Inferior parietal cortex (tissue), 1 donor: Measurements from ENCODE around the gene ZNF48.
"Not testable (repeated sequence)": the region's sequence is repeated elsewhere in the genome, so short reads cannot be mapped to it uniquely, and the experiment has no call there.

Experiments
- DNase-seq: peaks from one replicate; pipeline ENCODE4 v3.0.0-alpha.2; 2016; ENCODE audit errors: extremely low spot score

The ZNF48 gene

GRCh38 chr16:30378236-30379157 is 16.7 kb upstream of the ZNF48 start:
- peak; percentile 96 for DNase-seq

DNA sequence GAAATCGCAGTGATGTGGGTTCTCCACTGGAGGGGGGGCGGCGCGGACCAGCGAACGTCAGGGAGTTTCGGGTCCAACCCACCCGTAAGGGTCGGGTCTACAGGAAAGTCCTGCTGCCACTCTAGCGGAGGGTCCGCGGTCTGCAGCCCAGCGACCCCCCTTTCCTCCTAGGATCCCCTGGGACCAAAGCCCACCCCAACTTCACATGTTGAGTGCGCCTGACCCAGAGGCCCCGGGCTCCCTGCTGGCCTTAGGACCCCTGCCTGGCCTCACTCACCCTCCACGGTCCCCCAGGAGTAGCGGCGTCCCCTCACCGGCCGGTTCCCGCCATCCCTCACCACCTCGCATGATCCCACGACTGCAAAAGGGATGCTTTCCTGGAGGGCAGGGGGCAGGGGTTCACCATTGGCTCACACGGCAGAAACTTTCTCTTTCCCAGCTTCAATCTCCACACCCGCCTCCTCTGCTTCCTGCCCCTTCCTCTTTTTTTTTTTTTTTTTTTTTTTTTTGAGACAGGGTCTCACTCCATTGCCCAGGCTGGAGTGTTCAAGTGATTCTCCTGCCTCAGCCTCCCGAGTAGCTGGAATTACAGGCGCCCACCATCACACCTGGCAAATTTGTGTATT is 15.9 kb upstream of the ZNF48 start:
- no peak for DNase-seq

DNA sequence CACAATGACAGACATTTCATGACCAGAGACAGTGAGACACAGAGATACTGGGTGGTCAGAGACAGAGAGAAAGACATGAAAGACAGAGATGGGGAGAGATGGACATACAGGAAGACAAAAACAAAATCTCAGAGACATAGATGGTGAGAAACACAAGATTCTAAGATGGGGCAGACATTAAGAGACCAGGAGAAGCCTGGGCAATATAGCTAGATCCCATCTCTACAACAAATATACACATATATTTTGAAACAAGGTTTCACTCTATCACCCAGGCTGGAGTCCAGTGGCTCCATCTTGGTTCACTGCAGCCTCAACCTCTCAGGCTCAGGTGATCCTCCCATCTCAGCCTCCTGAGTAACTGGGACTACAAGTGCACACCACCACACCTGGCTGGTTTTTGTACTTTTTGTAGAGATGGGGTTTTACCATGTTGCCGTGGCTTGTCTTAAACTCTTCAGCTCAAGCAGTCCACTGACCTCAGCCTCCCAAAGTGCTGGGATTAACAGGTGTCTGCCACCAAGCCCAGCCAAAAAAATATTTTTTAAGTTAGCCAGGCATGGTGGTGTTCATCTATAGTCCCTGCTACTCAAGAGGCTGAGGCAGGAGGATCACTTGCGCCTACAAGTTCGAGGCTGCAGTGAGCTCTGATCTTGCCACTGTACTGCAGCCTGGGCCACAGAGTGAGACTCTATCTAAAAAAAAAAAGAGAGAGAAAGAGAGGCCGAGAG is 15.0 kb upstream of the ZNF48 start:
- no peak for DNase-seq

GRCh38 chr16:30380803-30381208 is 14.4 kb upstream of the ZNF48 start:
- no peak for DNase-seq

- DNase-seq = no peak
Measured at GRCh38 chr16:30381291-30382041, 13.8 kb upstream of the ZNF48 start.

DNA sequence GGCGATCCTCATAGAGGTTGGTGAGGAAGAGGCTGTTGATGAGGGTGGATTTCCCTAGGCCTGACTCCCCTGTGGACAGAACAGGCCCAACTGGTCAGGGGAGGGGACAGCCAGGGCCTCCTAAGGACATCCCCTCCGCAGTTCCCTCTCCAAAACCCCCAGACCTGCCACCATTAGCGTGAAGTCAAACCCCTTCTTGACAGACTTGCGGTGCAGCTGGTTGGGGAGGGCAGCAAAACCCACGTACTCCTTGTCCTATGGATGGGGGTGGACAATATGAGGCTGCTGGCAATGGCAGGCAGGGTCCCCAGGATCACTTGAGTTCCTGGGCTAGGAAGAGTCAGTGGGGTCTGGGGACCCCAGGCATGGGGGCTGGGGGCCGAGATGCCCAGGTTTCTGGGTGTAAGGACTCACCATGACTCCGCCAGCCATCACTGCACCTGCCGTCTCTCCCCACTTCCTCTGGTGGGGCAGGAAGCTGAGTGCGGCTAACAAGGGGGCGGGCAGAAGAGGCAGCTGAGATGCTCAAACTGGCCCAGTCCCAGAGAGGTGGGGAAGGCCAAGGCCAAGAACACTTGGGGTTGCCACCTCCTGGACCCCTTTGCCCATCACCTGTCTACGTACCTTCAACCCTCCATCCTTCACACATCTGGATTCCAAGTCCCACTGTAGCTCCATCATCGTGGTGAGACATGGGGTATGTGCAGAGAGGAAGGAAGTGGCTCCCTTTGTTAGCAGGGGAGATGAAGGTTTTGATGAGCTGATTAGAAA is 12.9 kb upstream of the ZNF48 start, which contains the start of gene SEPTIN1:
Gene SEPTIN1 (minus strand): TSS at position 451 of the 771 bp plus-strand sequence. CDS start 19 bp downstream, at position 432.
- no peak for DNase-seq

- DNase-seq = no peak
Measured at GRCh38 chr16:30383521-30383920, 11.7 kb upstream of the ZNF48 start.

GRCh38 chr16:30394592-30395154 is 547 bp upstream of the ZNF48 start:
- no peak for DNase-seq

GRCh38 chr16:30395992-30396585 is 869 bp downstream of the ZNF48 start:
- DNase-seq = no peak

GRCh38 chr16:30396627-30397026 is 1.4 kb downstream of the ZNF48 start:
- not testable (repeated sequence) for DNase-seq

DNA sequence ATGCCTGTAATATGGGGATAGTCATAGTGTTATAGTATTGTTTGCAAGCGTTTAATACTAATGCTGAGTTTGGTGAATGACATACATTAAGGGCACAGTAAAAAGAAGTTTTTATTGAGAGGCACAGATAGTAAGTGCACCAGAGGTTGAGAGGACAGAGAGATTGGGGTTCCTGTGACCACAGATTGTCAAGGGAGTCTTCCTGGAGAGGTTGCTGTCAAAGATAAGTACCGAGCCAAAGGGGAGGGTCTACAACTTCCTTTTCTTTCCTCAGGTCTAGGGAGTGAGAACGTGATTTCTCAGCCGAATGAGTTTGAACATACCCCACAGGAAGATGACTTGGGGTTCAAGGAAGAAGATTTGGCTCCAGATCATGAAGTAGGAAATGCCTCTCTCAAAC is 1.8 kb downstream of the ZNF48 start:
- no peak for DNase-seq

DNA sequence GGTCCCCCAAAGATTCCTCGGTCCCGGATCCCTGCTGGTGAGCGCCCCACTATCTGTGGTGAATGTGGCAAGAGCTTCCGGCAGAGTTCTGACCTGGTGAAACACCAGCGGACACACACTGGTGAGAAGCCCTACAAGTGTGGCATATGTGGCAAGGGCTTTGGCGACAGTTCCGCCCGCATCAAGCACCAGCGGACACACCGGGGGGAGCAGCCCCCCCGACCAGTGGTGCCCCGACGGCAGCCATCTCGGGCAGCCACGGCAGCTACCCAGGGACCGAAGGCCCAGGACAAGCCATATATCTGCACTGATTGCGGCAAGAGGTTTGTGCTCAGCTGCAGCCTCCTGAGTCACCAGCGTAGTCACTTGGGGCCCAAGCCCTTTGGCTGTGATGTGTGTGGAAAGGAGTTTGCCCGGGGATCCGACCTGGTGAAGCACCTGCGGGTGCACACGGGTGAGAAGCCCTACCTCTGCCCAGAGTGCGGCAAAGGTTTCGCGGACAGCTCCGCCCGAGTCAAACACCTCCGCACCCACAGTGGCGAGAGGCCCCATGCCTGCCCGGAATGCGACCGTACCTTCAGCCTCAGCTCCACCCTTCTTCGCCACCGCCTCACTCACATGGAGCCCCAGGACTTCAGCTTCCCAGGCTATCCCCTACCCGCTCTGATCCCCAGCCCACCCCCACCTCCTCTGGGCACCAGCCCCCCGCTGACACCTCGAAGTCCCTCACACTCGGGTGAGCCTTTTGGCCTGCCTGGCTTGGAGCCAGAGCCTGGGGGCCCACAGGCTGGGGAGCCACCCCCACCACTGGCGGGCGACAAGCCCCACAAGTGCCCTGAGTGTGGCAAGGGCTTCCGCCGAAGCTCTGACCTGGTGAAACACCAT is 2.8 kb downstream of the ZNF48 start:
- no peak for DNase-seq

- DNase-seq = no peak
Measured at GRCh38 chr16:30398661-30399434, 3.6 kb downstream of the ZNF48 start.

- no peak for DNase-seq
Measured at GRCh38 chr16:30399435-30400186, 4.4 kb downstream of the ZNF48 start.

GRCh38 chr16:30401768-30402425 is 6.7 kb downstream of the ZNF48 start:
- DNase-seq = no peak

GRCh38 chr16:30406795-30407101 is 11.5 kb downstream of the ZNF48 start:
- no peak for DNase-seq
